Body of pancreas (tissue), 4 donors: ENCODE measurements around the gene CREB5.

ENCODE experiments used
- POLR2A ChIP-seq, 3 donors: fragments of 450-650 bp; IDR thresholded peaks; one replicate each; pipeline ENCODE4 v1.6.1; 2016; ENCODE audit warnings: antibody characterized with exemption in 3 of 3, mild to moderate bottlenecking in 2 of 3
- TF ChIP-seq, protein P1 (sequence below), 7 experiments: fragments of 450-650 bp in 4 of 7; fragments of 200-600 bp in 3 of 7; sonication (generic) in 3 of 7; IDR thresholded peaks; one replicate each; pipeline ENCODE4 v1.5.1; 2016 to 2019; ENCODE audit warnings: antibody characterized with exemption in 7 of 7

DNA sequence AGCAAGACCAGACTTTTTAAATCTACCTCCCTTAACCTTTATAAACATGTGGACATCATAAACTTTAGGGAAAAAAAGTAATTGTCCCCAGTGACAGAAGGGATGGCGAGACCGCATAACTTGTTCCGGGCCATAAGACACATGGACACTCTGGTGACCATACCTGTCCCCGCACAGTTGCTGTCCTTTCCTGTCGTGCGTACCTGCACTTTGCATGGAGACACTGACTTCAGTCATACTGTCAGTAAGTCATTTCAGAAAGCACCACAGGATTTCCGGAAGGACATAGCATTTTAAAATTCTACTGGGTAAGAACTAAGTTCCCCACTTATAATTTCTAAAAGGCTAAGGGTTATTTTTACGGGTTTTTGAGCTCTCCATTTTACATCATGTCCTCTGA is 120.9 kb downstream of the CREB5 start:
- TF ChIP-seq, protein P1, sequence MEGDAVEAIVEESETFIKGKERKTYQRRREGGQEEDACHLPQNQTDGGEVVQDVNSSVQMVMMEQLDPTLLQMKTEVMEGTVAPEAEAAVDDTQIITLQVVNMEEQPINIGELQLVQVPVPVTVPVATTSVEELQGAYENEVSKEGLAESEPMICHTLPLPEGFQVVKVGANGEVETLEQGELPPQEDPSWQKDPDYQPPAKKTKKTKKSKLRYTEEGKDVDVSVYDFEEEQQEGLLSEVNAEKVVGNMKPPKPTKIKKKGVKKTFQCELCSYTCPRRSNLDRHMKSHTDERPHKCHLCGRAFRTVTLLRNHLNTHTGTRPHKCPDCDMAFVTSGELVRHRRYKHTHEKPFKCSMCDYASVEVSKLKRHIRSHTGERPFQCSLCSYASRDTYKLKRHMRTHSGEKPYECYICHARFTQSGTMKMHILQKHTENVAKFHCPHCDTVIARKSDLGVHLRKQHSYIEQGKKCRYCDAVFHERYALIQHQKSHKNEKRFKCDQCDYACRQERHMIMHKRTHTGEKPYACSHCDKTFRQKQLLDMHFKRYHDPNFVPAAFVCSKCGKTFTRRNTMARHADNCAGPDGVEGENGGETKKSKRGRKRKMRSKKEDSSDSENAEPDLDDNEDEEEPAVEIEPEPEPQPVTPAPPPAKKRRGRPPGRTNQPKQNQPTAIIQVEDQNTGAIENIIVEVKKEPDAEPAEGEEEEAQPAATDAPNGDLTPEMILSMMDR (IDR thresholded peaks at IDR 0.05): no peak
- TF ChIP-seq POLR2A (IDR thresholded peaks at IDR 0.05): no peak
